HG03103 (cell line): ENCODE measurements around the gene NQO2.

Experiments
- ATAC-seq: cut with Tn5 transposase; IDR thresholded peaks from one replicate; pipeline ENCODE4 v1.9.1; 2021; ENCODE audit warnings: low read depth; ENCODE audit not compliant: unreplicated experiment

The NQO2 gene

GRCh38 chr6:3068329-3069214 lies 68.9 kb downstream of the NQO2 start, which contains the start of gene RIPK1:
Gene RIPK1 (plus strand): TSS chr6:3068494. CDS start chr6:3076824, 8,330 bp downstream.
- peak; percentile 82 for ATAC-seq
